DOHH2 (cell line): Measurements from ENCODE around the gene SH3RF2.

Experiments used
- CTCF ChIP-seq: fragments of 200-600 bp; sonication (generic); IDR thresholded peaks from one replicate; pipeline ENCODE4 v1.5.1; 2014; ENCODE audit warnings: antibody characterized with exemption, mild to moderate bottlenecking, low read depth, low read length; ENCODE audit not compliant: poor library complexity, severe bottlenecking
- EZH2phosphoT487 ChIP-seq: fragments of 200-600 bp; sonication (generic); IDR thresholded peaks from 2 replicates; pipeline ENCODE4 v1.6.1; 2017; ENCODE audit warnings: borderline replicate concordance, mild to moderate bottlenecking, antibody characterized with exemption, low read length, moderate library complexity, mixed read lengths

DNA sequence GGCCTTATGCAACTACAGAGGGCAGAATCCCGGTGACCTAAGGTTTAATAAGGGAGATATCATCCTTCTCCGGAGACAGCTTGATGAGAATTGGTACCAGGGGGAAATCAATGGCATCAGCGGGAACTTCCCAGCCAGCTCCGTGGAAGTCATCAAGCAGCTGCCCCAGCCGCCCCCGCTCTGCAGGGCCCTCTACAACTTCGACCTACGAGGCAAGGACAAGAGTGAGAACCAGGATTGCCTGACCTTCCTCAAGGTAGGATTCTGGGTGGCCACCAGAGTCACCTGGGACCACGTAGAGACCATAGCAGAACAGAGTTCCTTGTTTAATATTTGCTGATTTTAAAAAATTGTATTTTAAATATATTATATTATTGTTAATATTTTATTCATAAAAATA, 63.7 kb downstream of the SH3RF2 start:
- TF ChIP-seq CTCF (no peak), EZH2phosphoT487 (no peak)
